Peyer's patch (tissue), 4 donors: ENCODE measurements around the gene CYBA.

Experiments used
- POLR2A ChIP-seq, 2 donors: fragments of 450-650 bp; IDR thresholded peaks; one replicate each; pipeline ENCODE4 v1.5.1; 2017; ENCODE audit warnings: antibody characterized with exemption in 2 of 2, mild to moderate bottlenecking in 2 of 2, moderate library complexity in 2 of 2
- TF ChIP-seq, protein P1 (sequence below), 6 experiments: fragments of 450-650 bp in 4 of 6; fragments of 200-600 bp in 2 of 6; sonication (generic) in 1 of 6; IDR thresholded peaks; one replicate each; pipeline ENCODE4 v1.5.1; 2017 to 2019; ENCODE audit warnings: antibody characterized with exemption in 6 of 6, mild to moderate bottlenecking in 3 of 6, moderate library complexity in 1 of 6

DNA sequence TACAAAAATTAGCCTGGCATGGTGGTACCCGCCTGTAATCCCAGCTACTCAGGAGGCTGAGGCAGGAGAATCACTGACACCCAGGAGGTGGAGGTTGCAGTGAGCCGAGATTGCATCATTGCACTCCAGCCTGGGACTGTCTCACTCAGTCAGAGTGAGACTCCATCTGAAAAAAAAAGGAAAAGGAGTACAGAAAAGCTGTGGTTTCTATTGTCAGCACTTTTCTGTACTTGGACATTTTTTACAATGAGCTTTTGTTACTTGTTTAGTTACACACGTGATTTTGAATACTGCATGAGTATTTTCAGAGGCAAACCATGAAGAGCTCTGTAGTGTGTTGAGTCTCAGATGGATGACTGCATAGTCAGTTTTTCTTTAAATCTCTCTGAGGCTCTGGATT, 54.4 kb downstream of the CYBA start:
- TF ChIP-seq, protein P1, sequence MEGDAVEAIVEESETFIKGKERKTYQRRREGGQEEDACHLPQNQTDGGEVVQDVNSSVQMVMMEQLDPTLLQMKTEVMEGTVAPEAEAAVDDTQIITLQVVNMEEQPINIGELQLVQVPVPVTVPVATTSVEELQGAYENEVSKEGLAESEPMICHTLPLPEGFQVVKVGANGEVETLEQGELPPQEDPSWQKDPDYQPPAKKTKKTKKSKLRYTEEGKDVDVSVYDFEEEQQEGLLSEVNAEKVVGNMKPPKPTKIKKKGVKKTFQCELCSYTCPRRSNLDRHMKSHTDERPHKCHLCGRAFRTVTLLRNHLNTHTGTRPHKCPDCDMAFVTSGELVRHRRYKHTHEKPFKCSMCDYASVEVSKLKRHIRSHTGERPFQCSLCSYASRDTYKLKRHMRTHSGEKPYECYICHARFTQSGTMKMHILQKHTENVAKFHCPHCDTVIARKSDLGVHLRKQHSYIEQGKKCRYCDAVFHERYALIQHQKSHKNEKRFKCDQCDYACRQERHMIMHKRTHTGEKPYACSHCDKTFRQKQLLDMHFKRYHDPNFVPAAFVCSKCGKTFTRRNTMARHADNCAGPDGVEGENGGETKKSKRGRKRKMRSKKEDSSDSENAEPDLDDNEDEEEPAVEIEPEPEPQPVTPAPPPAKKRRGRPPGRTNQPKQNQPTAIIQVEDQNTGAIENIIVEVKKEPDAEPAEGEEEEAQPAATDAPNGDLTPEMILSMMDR (IDR thresholded peaks at IDR 0.05) = no peak
- TF ChIP-seq POLR2A (IDR thresholded peaks at IDR 0.05) = no peak
